H1 (cell line): ENCODE results near the gene RFX2. TPM values are rescaled to one million over a fixed set of nuclear protein-coding genes. Genes with fewer than 3 reads are reported as not detected.
A peak's percentile ranks its signal among the peaks of the same experiment; 100 is the strongest.

Source experiments
- ASH2L ChIP-seq: fragments of 200-600, 300-600 bp; sonication (generic); IDR thresholded peaks from one replicate; pipeline ENCODE4 v1.7.1; 2017; ENCODE audit warnings: low read length
- CHD1 ChIP-seq: IDR thresholded peaks from 2 replicates; pipeline ENCODE4 v1.6.1; 2012; ENCODE audit warnings: low read depth, low read length, improper control_type of control experiment
- CTBP2 ChIP-seq: IDR thresholded peaks from 2 replicates; pipeline ENCODE4 v1.7.0; 2011; ENCODE audit warnings: borderline replicate concordance, mild to moderate bottlenecking, moderate library complexity, mixed read lengths, low read length; ENCODE audit not compliant: insufficient read depth, insufficient read length
- EZH2 ChIP-seq: fragments of 200-600 bp; sonication (generic); IDR thresholded peaks from 2 replicates; pipeline ENCODE4 v1.7.1; 2012; ENCODE audit warnings: low read depth, mild to moderate bottlenecking, moderate library complexity, low read length, inconsistent platforms; ENCODE audit not compliant: severe bottlenecking
- GABPA ChIP-seq: IDR thresholded peaks from 2 replicates; pipeline ENCODE4 v1.6.1; 2011; ENCODE audit warnings: mild to moderate bottlenecking, low read length, moderate library complexity, borderline replicate concordance; ENCODE audit not compliant: insufficient read depth
- JUND ChIP-seq: IDR thresholded peaks from 2 replicates; pipeline ENCODE4 v1.6.1; 2011; ENCODE audit warnings: mild to moderate bottlenecking, improper control_type of control experiment, low read length
- PHF8 ChIP-seq: fragments of 200-600 bp; sonication (generic); conservative IDR thresholded peaks from 2 replicates; pipeline ENCODE4 v1.7.1; 2012; ENCODE audit warnings: low read depth, mild to moderate bottlenecking, inconsistent platforms, low read length, moderate library complexity
- POLR2A ChIP-seq, 2 experiments: IDR thresholded peaks; 1 replicate in 1 of 2; 2 replicates in 1 of 2; pipeline ENCODE4 v1.6.1; 2011; ENCODE audit warnings: low read depth in 2 of 2, low read length in 2 of 2, mild to moderate bottlenecking in 2 of 2; ENCODE audit errors: control extremely low read depth in 1 of 2
- POLR2AphosphoS5 ChIP-seq: IDR thresholded peaks from 2 replicates; pipeline ENCODE4 v1.6.1; 2011; ENCODE audit warnings: low read depth, low read length
- POU5F1 ChIP-seq: IDR thresholded peaks from 2 replicates; pipeline ENCODE4 v1.6.1; 2011; ENCODE audit warnings: low read depth, mild to moderate bottlenecking, low read length, moderate library complexity
- RFX5 ChIP-seq: IDR thresholded peaks from 2 replicates; pipeline ENCODE4 v1.6.1; 2011; ENCODE audit warnings: low read depth, low read length, improper control_type of control experiment, borderline replicate concordance
- RXRA ChIP-seq: IDR thresholded peaks from 2 replicates; pipeline ENCODE4 v1.6.1; 2011; ENCODE audit warnings: low read depth, mild to moderate bottlenecking, low read length, moderate library complexity; ENCODE audit not compliant: insufficient read depth
- SAP30 ChIP-seq: fragments of 300-600 bp; sonication (generic); IDR thresholded peaks from 2 replicates; pipeline ENCODE4 v1.7.1; 2012; ENCODE audit warnings: low read length, moderate library complexity, mild to moderate bottlenecking, inconsistent platforms; ENCODE audit not compliant: insufficient read depth, insufficient replicate concordance
- SIX5 ChIP-seq: IDR thresholded peaks from 2 replicates; pipeline ENCODE4 v1.6.1; 2011; ENCODE audit warnings: mild to moderate bottlenecking, low read depth, low read length
- SP1 ChIP-seq: IDR thresholded peaks from 2 replicates; pipeline ENCODE4 v1.6.1; 2011; ENCODE audit warnings: low read depth, low read length
- SP2 ChIP-seq: IDR thresholded peaks from 2 replicates; pipeline ENCODE4 v1.6.1; 2012; ENCODE audit warnings: mild to moderate bottlenecking, low read length, inconsistent platforms
- SUZ12 ChIP-seq: fragments of 200-600 bp; sonication (generic); IDR thresholded peaks from 2 replicates; pipeline ENCODE4 v1.6.1; 2012; ENCODE audit warnings: mild to moderate bottlenecking, inconsistent platforms, low read length, moderate library complexity, mixed read lengths
- TBP ChIP-seq: IDR thresholded peaks from 2 replicates; pipeline ENCODE4 v1.6.1; 2011; ENCODE audit warnings: low read depth, low read length, improper control_type of control experiment
- polyA plus RNA-seq, 7 experiments: library from polyadenylated mRNA; depleted of rRNA in 3 of 7; stranded (reverse) in 5 of 7; unstranded in 2 of 7; fragments of >200 nt in 5 of 7; fragments of 200-250 nt in 2 of 7; gene quantifications; 1 replicate in 5 of 7; 2 replicates in 1 of 7; 4 replicates in 1 of 7; pipeline versions ENCODE4 v1.2.1 to v1.2.3, GENCODE V29; 2011 to 2013; ENCODE audit warnings: missing spikeins in 2 of 7, mixed read lengths in 2 of 7
- total RNA-seq: library from RNA; stranded (reverse); fragmentation: NEBNext Ultra II Directional; extraction: Animal tissue kit (Norgen Biotek cat#: 25700); gene quantifications from 2 replicates; pipeline ENCODE4 v1.2.1, GENCODE V29; 2021
- TF ChIP-seq, protein P1 (sequence below), 3 experiments: IDR thresholded peaks; 1 replicate in 2 of 3; 2 replicates in 1 of 3; pipeline versions ENCODE4 v1.5.1 to v1.6.1; 2011; ENCODE audit warnings: low read length in 3 of 3, mild to moderate bottlenecking in 3 of 3, inconsistent platforms in 2 of 3, low read depth in 1 of 3, moderate library complexity in 1 of 3; ENCODE audit not compliant: insufficient read depth in 1 of 3; ENCODE audit errors: control extremely low read depth in 1 of 3
- TF ChIP-seq, protein P2 (sequence below): IDR thresholded peaks from 2 replicates; pipeline ENCODE4 v1.6.1; 2011; ENCODE audit warnings: low read length, improper control_type of control experiment
- TF ChIP-seq, protein P3 (sequence below): IDR thresholded peaks from 2 replicates; pipeline ENCODE4 v1.6.1; 2012; ENCODE audit warnings: inconsistent platforms

The RFX2 gene
- total and polyA plus RNA-seq, 2 of the 8 experiments (the other 6 are each of a cell fraction or from before 2014, with no cell fraction given) = 4.8 to 5.3 TPM

DNA sequence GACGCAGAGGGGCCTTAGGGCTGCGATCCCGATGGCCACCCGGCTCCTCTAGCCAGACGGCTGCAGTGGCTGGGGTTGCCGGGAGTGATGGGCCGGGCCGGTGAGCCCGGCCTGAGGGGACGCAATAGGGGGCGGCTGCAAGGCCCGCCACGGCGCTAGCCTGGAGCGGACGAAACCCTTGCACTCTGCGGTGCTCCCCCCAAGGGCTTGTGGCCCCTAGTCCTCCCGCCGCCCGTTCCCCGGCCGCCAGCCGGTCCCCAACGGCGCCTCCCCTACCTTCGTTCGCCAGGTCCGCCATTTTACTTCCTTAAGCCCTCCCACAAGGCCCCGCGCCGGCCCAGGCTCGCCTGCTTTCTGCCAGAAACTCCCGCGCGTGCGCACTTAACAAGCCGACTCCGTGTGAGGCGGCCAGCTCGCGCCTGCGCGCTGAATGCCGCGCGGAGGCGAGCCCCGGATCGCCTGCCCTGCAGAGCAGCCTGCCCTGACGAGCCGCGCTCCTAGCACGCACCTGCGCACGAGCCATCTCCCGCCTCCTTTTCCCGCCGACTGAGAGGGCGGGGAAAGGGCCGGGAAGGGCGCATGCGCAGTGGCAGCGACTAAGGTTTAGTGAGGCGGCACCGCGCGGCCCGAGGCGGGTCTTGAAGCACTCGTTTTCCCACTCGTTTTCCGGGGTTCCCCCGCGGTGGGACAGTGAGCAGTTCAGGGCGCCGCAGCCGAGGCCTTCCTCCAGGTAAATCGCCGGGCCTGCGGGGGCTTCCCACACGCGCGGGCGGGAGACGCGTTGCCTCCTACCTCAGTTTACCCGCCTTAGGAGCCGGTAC is 132.3 kb downstream of the RFX2 start, which contains the start of gene RANBP3 (continued):
- TF ChIP-seq ASH2L = peak; percentile 74
- TF ChIP-seq POLR2AphosphoS5 = peak; percentile 68
- TF ChIP-seq RXRA = no peak
- TF ChIP-seq JUND = no peak
- TF ChIP-seq SAP30 = no peak
- TF ChIP-seq, protein P1, sequence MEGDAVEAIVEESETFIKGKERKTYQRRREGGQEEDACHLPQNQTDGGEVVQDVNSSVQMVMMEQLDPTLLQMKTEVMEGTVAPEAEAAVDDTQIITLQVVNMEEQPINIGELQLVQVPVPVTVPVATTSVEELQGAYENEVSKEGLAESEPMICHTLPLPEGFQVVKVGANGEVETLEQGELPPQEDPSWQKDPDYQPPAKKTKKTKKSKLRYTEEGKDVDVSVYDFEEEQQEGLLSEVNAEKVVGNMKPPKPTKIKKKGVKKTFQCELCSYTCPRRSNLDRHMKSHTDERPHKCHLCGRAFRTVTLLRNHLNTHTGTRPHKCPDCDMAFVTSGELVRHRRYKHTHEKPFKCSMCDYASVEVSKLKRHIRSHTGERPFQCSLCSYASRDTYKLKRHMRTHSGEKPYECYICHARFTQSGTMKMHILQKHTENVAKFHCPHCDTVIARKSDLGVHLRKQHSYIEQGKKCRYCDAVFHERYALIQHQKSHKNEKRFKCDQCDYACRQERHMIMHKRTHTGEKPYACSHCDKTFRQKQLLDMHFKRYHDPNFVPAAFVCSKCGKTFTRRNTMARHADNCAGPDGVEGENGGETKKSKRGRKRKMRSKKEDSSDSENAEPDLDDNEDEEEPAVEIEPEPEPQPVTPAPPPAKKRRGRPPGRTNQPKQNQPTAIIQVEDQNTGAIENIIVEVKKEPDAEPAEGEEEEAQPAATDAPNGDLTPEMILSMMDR (IDR thresholded peaks at IDR 0.05; ENCODE audit: control extremely low read depth in 1 of 3, insufficient read depth in 1 of 3, low read depth in 1 of 3, low read length in 3 of 3) = no peak
- peak; percentile 29; the same call in 1 of the 2 replicates for TF ChIP-seq SP1
- no peak for TF ChIP-seq SP2
- peak in 1 of 2 experiments; percentile 90; a peak in 2 of 3 replicates for TF ChIP-seq POLR2A (IDR thresholded peaks at IDR 0.05; ENCODE audit: control extremely low read depth in 1 of 2, low read depth in 2 of 2, low read length in 2 of 2)
- TF ChIP-seq, protein P2, sequence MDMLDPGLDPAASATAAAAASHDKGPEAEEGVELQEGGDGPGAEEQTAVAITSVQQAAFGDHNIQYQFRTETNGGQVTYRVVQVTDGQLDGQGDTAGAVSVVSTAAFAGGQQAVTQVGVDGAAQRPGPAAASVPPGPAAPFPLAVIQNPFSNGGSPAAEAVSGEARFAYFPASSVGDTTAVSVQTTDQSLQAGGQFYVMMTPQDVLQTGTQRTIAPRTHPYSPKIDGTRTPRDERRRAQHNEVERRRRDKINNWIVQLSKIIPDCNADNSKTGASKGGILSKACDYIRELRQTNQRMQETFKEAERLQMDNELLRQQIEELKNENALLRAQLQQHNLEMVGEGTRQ = peak; percentile 3; the same call in 1 of the 2 replicates
- no peak for TF ChIP-seq GABPA
- TF ChIP-seq RFX5 = no peak
- no peak for TF ChIP-seq CHD1
- no peak for TF ChIP-seq CTBP2
- no peak for TF ChIP-seq SIX5
- TF ChIP-seq, protein P3, sequence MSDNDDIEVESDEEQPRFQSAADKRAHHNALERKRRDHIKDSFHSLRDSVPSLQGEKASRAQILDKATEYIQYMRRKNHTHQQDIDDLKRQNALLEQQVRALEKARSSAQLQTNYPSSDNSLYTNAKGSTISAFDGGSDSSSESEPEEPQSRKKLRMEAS = peak; percentile 100
- no peak for TF ChIP-seq SUZ12
- peak; percentile 78 for TF ChIP-seq PHF8
- TF ChIP-seq POU5F1 = no peak
- TF ChIP-seq TBP = peak; percentile 90
- TF ChIP-seq EZH2 = no peak
